Colonic mucosa (tissue), 4 donors: ENCODE results near the gene AP1G2. TPM values are rescaled to one million over a fixed set of nuclear protein-coding genes. Genes with fewer than 3 reads are reported as not detected.

Experiments
- DNase-seq: peaks from one replicate; pipeline ENCODE4 v3.0.0-alpha.2; 2020
- H3K27ac ChIP-seq: fragments of 200-600 bp; one replicate; pipeline ENCODE4 v1.8.0; 2021
- H3K27me3 ChIP-seq: fragments of 200-600 bp; one replicate; pipeline ENCODE4 v1.8.0; 2021
- H3K36me3 ChIP-seq: fragments of 200-600 bp; one replicate; pipeline ENCODE4 v1.8.0; 2021
- H3K4me1 ChIP-seq: fragments of 200-600 bp; one replicate; pipeline ENCODE4 v1.8.0; 2021; ENCODE audit warnings: mild to moderate bottlenecking
- H3K4me3 ChIP-seq: fragments of 200-600 bp; one replicate; pipeline ENCODE4 v1.8.0; 2021
- H3K9ac ChIP-seq, 2 donors: one replicate each; pipeline ENCODE4 v1.7.0; 2013; ENCODE audit warnings: control low read depth in 2 of 2, low read depth in 2 of 2, low read length in 2 of 2
- H3K9me3 ChIP-seq: fragments of 200-600 bp; one replicate; pipeline ENCODE4 v1.8.0; 2021
- CTCF ChIP-seq: fragments of 200-600 bp; IDR thresholded peaks from one replicate; pipeline ENCODE4 v1.8.0; 2022; ENCODE audit warnings: antibody characterized with exemption, mild to moderate bottlenecking
- intact Hi-C: fragments of 100-400 bp; cut with DNase I; formaldehyde crosslinking; loops from one replicate; pipeline ENCODE4 v1.14.1; 2022
- total RNA-seq, 2 donors: library from RNA; stranded (reverse); fragmentation: NEBNext Ultra II Directional in 1 of 2; extraction: Animal tissue kit (Norgen Biotek cat#: 25700) in 1 of 2; gene quantifications; one replicate each; pipeline ENCODE4 v1.2.1, GENCODE V29; 2021
- donor health status: healthy.
- donor health status: DM: no; HTN: no; CAD: no.
- donor health status: DM: no; HTN: no; CAD: no.

The AP1G2 gene
- total RNA-seq, 2 donors from 2014 or later, result 154 to 214 TPM

DNA sequence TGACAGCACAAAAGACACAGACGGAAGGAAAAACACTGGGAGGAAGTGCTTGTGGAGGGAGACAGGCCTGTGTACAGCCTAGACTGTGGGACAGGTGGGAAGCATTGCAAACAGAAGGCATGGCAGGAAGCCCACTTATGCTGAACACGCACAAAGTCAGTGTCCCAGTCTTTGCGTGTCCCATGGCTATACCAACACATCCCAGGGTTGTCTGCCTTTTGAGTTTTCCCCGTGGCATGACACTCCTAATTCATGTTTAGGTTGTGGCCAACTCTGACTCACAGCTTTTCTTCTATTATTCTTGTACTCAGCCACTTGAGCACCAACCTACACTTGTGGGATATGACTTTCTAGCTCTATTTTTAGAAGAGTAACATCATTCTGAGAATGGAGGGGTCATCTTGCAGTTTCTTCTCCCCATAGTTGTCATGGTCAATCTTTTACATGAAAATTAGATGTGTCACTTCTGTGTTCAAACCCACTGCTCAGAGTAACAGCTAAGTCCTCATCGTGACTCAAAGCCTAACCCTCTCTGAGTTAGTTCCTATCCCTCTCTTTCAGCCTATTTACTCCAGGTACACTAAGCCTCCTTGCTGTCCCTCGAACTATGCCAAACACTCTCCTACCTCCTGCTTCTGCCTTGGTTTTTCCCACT lies 38.5 kb upstream of the AP1G2 start:
- no peak for DNase-seq
- intact Hi-C loops, result no loop called here
- Histone ChIP-seq H3K4me1 (no peaks in the 10 kb centered on the region), H3K9me3 (no peaks in the 10 kb centered on the region), H3K27me3 (no peaks in the 10 kb centered on the region), H3K4me3 (no peak overlapping the region), H3K36me3 (no peaks in the 10 kb centered on the region), H3K27ac (no peak overlapping the region), H3K9ac (no peak overlapping the region)
- no peak for TF ChIP-seq CTCF

DNA sequence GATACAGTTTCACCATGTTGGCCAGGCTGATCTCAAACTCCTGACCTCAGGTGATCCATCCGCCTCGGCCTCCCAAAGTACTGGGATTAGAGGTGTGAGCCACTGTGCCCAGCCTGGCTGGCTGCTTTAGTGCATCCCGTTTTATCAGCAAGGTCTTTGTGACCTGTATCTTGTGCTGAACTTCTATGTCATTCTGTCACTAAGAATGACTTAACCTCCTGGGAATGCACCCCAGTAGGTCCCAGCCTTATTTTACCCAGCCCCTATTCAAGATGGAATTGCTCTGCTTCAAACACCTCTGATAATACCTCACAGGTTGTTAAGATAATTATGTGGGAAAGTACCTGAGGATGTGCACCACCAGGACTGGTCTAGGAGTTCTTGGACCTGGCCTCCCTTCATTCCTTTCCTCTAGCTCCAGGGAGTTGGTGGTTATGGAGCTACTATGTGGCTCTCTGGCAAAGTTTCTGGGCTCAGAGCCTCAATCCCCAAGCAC lies 37.1 kb upstream of the AP1G2 start:
- Histone ChIP-seq H3K27ac (no peak overlapping the region), H3K9ac (no peak overlapping the region), H3K4me1 (no peaks in the 10 kb centered on the region), H3K27me3 (no peaks in the 10 kb centered on the region), H3K4me3 (no peak overlapping the region), H3K9me3 (no peaks in the 10 kb centered on the region), H3K36me3 (no peaks in the 10 kb centered on the region)
- intact Hi-C loops, result no loop called here
- DNase-seq, result no peak
- no peak for TF ChIP-seq CTCF

- Histone ChIP-seq H3K36me3 (no peaks in the 10 kb centered on the region), H3K9ac (no peak overlapping the region), H3K9me3 (no peaks in the 10 kb centered on the region), H3K4me1 (no peaks in the 10 kb centered on the region), H3K27me3 (no peaks in the 10 kb centered on the region), H3K27ac (no peak overlapping the region), H3K4me3 (no peak overlapping the region)
- no peak for TF ChIP-seq CTCF
- intact Hi-C loops, result no loop called here
- DNase-seq, result no peak
Measured at GRCh38 chr14:23604148-23604547, 36.6 kb upstream of the AP1G2 start.

- no peak for TF ChIP-seq CTCF
- no peaks in the 10 kb centered on the region for H3K36me3 ChIP-seq
- H3K27me3 ChIP-seq, result no peaks in the 10 kb centered on the region
- no peak overlapping the region for H3K4me3 ChIP-seq
- no peak overlapping the region for H3K9ac ChIP-seq
- no peak overlapping the region for H3K27ac ChIP-seq
- intact Hi-C loops, result no loop called here
- no peaks in the 10 kb centered on the region for H3K4me1 ChIP-seq
- H3K9me3 ChIP-seq, result no peaks in the 10 kb centered on the region
- DNase-seq, result no peak
Measured at GRCh38 chr14:23603103-23603502, 35.5 kb upstream of the AP1G2 start.

DNA sequence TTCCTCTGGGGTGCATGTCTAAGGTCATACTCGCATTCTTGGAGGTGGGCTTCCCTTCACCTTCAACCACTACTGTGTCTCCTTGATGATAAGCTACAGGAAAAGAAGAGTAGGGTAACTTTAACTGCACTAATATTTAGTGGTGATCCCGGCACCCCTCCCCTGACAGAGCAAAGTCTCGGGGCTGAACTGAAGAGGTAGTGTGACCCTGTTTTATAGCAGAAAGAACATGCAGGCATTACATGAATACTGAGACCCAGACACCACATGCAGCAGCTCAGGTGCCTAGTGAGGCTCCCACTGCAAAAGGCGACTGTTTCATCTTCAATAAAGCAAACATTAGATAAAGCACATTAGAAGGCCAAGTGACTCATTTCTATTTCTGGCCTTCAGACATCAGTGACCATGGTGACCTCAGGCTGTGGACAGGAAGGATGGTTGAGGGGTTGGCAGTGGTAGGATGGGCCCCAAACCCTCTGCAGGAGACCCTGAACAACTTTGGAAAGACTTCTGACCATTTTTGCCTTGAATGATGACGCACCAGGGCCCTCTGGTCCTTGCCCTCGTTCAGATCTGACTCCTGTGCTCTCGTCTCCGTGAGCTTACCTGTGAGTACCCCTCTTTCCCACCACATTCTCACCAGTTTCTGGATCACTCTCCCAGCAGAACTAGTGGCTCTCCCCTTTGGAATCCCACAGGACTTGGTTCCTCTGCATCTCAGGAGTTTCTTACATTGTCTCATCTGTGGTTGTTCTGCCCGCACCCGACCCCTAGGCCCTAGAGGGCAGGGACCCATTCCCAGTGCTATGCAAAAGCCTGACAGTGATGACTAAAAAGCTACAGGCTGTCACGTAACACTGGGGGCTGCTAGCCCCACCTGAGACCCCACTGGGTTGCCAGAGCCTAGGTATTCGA lies 34.8 kb upstream of the AP1G2 start:
- intact Hi-C loops, result no loop called here
- no peak overlapping the region for H3K9ac ChIP-seq
- no peaks in the 10 kb centered on the region for H3K4me1 ChIP-seq
- H3K4me3 ChIP-seq, result no peak overlapping the region
- no peaks in the 10 kb centered on the region for H3K27me3 ChIP-seq
- TF ChIP-seq CTCF, result no peak
- no peak overlapping the region for H3K27ac ChIP-seq
- no peaks in the 10 kb centered on the region for H3K9me3 ChIP-seq
- no peaks in the 10 kb centered on the region for H3K36me3 ChIP-seq
- no peak for DNase-seq
